Activated CD8-positive, alpha-beta memory T cell treated with anti-CD3 and anti-CD28 coated beads for 36 hours (primary cell): ENCODE data around the gene SLIT3. TPM values are rescaled to one million over a fixed set of nuclear protein-coding genes. Genes with fewer than 3 reads are reported as not detected.

Source experiments
- CTCF ChIA-PET: fragments of 350-600 bp; sonication (Branson Sonifier 250); formaldehyde crosslinking; loops from one replicate; lab custom pipeline; 2021; ENCODE audit warnings: antibody characterized with exemption; lab: Charles Lee
- POLR2A ChIA-PET: fragments of 350-600 bp; sonication (Branson Sonifier 250); formaldehyde crosslinking; loops from one replicate; lab custom pipeline; 2021; ENCODE audit warnings: antibody characterized with exemption; lab: Charles Lee
- total RNA-seq, 2 experiments: library from RNA; stranded (reverse); gene quantifications; one replicate each; pipeline ENCODE4 v1.2.3, GENCODE V29; 2021

Gene SLIT3
- total RNA-seq, 2 experiments from 2014 or later = 0.50 to 0.76 TPM

DNA sequence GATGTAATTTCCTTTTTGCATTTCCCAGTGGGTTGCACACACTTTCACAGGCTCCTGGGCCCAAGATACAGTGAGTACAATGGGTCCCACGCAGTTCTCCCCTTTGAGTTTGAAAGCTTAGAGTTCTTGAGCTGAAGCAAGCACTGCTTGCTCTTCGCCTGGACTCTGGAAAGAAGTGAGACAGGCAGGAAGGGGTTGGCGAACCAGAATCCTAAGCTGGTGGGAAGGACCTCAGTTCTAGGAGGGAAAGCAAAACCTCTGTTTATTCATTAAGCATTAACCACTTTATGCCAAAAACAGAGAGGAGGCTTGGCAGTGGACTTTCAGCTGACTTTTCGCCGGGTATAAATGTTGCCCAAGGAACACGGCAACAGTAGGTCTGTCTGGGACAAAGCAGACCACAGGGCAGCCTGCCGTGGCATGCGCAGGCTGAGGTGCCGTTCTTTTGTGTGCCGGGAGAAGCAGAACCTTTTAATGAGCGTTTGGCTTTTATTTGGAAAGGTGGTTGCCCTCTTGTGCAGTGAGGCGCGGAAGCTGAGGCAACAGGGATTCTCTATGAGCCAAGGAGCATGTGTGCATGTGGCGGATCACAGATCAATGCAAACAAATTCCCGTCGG is 481.8 kb downstream of the SLIT3 start:
- POLR2A ChIA-PET = no interaction called here
- CTCF ChIA-PET = no interaction called here

DNA sequence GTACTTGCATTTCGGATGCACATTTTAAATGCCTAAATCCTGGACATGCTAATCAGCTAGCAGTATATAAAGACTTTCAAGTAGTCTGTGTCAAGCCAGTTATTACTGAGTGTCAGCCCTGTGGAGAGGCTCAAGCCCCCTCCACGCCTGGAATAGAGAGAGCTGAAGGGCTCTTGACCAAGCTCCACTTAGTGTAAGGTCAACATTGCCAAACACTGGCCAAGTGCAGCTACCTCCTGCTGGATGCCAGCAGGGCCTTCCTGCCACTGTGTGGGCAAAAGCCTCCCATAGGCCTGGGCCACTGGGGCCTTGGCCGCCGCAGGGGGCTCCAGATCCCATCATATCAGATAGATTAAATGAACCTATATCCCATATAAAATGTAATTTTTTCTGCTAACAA is 482.4 kb downstream of the SLIT3 start:
- ChIA-PET CTCF (no interaction called here), POLR2A (no interaction called here)

DNA sequence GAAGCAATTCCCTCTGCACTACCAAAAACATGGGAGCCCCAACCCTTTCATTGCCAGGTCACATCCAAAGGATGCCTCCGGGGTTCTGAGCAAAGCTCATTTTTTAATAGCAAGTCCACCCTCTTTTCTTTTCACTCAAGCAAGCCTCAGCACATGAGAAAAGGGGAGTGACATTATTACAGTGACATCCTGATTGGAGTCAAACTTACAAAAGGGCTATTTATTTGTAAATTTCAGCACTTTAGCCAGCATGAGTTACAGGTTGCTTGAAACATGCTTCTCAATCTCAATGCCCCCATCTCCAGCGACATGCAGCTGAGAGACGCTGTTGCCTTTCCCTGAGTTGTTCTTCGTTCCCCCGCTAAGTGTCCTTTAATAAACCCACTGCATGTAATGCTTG is 483.3 kb downstream of the SLIT3 start:
- POLR2A ChIA-PET = no interaction called here
- CTCF ChIA-PET = no interaction called here

DNA sequence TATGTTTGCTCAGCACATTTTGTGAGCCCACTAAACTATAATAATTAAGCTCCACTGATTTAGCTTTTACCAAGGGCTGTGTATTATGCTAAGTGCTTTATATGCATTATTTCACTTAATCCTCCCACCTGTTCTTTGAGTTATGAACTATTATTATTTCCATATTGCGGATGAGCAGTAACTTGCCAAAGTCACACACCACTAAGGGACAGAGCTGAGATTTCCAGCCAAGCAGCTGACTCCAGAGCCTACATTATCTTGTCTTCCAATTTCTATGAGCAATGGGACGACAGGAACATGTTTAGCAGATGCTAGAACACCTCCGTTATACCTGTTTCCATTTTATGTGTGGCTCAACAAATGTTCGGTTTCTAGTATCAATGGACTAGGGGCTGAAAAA is 484.3 kb downstream of the SLIT3 start:
- ChIA-PET POLR2A (no interaction called here), CTCF (no interaction called here)

GRCh38 chr5:168813184-168813968 is 487.6 kb downstream of the SLIT3 start:
- CTCF ChIA-PET = no interaction called here
- POLR2A ChIA-PET = no interaction called here

DNA sequence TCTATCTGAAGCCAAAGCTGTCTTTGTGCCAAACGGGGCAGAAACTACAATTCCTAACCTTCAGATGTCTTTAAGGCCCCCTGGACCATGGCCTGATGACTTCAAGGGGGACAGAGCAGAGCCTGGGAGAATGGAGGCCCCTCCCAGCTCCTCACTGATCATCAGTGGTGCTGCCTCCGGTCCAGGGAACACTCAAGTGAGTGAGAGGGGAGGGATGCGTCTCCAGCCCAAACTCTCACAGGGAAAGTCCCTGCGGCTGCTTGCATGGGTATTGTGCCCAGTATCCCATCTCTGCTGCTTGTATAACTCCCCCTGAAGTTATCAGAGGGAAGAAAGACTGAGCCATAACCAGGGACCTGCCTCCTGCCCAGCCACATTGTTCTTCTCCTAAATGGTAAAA is 490.3 kb downstream of the SLIT3 start:
- POLR2A ChIA-PET = no interaction called here
- CTCF ChIA-PET = no interaction called here

DNA sequence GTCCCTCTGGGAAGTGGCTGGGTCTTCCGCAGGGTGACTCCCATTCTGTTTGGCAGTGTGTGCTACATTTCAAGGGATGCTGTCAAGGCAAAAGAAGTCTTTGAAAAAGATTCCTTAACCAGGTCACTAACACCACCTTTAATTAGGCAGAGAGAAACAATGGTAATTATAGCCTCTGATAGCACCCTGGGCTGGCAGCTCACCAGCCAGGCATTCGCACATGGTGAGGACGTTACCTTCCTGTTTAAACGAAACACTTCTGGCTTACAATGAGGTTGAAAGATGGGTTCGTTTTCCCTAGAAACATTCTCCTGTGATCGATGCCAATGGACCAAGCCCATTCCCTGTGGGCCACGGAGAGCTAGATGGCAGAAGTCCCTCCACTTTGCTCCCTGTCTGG is 491.7 kb downstream of the SLIT3 start:
- CTCF ChIA-PET = no interaction called here
- POLR2A ChIA-PET = no interaction called here

DNA sequence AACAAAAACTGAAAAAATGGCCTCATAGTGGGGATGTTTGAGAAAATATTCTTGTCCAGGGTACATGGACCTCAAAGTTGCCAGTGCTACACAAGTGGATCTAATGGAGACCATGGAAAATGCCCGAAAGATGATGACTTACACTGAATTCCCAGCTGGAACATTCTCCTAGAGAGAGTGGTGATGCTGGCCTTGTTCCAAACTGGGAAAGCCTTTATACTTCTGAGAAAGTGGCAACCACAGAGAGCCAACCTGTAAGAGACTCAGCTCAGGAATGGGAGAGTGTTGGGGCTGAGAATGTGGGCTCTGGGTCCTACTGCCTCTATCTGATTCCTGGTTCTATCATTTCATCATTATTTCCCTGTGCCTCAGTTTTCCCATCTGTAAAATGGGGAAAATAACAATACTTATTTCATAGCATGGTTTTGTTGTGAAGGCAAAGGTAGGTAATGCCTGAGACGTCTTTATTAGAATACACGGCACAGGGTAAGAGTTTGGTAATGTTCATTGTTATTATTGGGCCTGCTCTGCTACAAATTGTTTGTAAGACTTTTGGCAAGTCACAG is 492.8 kb downstream of the SLIT3 start:
- CTCF ChIA-PET = no interaction called here
- POLR2A ChIA-PET = no interaction called here

GRCh38 chr5:168807287-168807686 is 493.7 kb downstream of the SLIT3 start:
- CTCF ChIA-PET = no interaction called here
- POLR2A ChIA-PET = no interaction called here

GRCh38 chr5:168803541-168803940 is 497.4 kb downstream of the SLIT3 start:
- ChIA-PET CTCF (no interaction called here), POLR2A (no interaction called here)

DNA sequence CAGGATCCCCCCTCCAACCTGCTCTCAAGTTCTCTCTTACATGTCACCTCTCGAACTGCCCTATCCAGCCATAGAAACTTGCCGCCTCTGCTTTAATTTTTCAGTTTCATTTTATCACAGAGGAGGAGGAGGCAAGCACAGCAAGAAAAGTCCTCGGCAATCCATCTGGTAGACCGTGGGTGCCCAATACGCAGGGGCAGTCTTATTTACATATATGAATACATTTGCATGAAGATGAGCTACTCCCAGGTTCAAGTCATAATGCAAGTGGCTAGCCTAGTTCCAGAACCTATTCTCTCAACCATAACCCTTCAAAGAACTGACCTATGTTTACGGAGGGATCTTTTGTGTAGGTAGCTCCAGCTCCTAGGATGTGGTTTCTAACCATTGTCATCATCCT is 498.6 kb downstream of the SLIT3 start:
- ChIA-PET POLR2A (no interaction called here), CTCF (no interaction called here)

- ChIA-PET CTCF (no interaction called here), POLR2A (no interaction called here)
These were observed 499.4 kb downstream of the SLIT3 start for GRCh38 chr5:168801567-168801966.

DNA sequence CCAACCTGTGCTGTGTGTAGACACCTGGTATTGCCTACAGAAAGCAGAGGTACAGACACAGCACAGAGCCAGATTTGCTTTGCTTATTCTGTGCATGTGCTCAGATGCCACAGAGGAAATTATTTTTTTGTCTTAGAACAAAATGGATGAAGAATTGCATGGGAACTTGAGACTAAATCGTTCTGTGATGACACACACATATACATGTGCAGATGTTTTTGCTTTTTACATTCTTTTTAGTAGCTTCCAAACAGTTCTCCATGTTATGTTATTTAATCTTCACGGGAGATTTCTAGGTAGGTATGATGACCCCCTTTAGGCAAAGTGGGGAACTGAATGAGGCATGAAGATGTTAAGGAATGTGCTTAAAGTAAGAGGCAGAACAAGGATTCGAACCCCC is 500.2 kb downstream of the SLIT3 start:
- ChIA-PET CTCF (no interaction called here), POLR2A (no interaction called here)

DNA sequence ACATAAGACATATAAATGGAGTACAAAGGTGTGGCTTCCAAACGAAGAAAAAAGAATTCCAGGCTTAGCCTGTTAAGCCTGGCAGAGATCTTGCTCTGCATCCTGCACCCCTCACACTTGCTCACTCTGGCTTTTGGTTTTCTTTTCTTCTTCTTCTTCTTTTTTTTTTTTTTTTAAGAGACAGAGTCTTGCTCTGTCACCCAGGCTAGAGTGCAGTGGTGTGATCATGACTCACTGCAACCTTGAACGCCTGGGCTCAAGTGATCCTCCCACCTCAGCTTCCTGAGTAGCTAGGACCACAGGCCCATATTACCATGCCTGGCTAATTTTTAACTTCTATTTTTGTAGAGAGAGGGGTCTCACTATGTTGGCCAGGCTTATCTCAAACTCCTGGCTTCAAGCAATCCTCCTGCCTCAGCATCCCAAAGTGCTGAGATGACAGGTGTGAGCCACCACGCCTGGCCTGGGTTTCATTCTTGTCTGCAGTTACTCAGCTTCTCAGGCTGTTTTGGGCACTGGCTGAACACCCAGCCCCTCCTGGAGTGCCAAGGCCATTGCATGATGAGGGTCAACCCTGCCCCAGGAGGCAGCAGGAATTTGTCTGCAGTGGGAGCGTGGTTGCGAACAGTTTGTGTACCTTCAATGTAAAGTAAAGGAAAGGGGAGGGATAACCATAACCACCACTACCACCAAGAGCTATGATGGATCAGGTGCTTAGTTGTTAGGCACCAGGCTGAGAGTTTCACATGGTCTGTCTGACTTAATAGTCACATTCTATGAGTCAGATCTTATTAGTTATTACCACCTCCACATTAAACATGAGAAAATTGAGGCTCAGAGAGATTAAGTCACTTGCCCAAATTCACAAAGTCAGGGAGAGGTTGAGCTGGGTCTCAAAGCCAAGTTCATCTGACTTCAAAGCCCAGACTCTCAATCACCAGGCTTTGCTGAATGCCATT is 502.6 kb downstream of the SLIT3 start:
- ChIA-PET POLR2A (no interaction called here), CTCF (no interaction called here)

GRCh38 chr5:168796593-168797580 is 504.1 kb downstream of the SLIT3 start:
- ChIA-PET POLR2A (no interaction called here), CTCF (no interaction called here)

- CTCF ChIA-PET = no interaction called here
- POLR2A ChIA-PET = no interaction called here
These were observed 504.9 kb downstream of the SLIT3 start for GRCh38 chr5:168796000-168796399.

DNA sequence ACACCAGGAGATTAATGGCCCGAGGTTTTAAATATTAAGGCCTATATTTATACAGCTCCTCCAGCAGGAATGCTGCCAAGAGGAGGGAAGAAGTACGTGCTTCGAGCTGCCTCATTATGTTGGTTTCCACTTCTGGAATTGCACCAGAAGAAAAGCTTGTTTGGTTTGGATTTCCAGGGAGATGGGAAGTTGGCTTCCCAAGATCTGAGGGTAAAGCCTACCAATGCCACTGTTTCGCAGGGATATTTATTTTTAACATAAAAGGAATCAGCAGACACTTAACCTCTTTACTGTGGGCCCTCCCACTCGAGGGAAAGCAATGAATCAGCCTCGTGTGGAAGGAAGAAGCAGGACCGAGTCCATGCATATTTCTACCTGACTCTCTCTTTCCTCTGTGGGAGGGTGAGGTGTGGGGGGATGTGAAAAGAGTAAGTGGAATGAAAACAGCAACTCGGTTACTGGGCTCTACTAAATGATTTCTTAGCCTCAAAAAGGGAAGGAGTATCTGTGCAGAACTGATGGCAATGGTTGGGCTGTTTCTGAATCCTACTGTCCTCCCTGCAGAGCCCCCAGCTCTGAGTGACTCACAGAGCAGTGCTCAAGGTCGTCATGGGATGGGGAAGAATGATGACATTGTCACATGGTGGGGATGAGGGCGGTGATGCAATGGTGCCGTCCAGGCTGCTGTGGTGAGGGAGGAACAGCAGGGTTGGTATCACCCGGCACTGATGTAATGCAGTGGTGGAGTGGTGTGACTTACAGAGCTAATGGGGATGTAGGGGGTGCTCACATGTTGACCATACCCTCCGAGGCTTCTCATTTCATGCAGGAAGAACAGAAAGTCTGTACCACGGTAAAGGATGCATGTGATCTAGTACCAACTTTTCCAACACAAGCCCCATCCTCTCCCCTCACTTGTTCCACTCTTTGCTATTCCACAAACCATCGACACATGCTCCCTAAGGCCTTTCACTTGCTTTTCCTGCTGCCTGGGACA is 506.8 kb downstream of the SLIT3 start:
- CTCF ChIA-PET = no interaction called here
- POLR2A ChIA-PET = interaction anchor here (0.5 to 0.6 kb wide), 3 partner anchors 10 to 855 kb away, joined by 3 to 4 read pairs (median 4); no protein-coding TSS in a partner anchor

GRCh38 chr5:168792678-168793077 is 508.3 kb downstream of the SLIT3 start:
- ChIA-PET CTCF (no interaction called here), POLR2A (no interaction called here)
